H54 (cell line): Measurements from ENCODE around the gene PRPF6.
A peak's percentile ranks its signal among the peaks of the same experiment; 100 is the strongest.

ENCODE experiments used
- DNase-seq: peaks from one replicate; pipeline ENCODE4 v3.0.0; 2011; ENCODE audit warnings: low spot score, mixed read lengths; ENCODE audit not compliant: insufficient read length
- FAIRE-seq: peaks from 3 replicates; lab custom pipeline; 2011; peaks lifted over from hg19 to GRCh38; lab: Jason Lieb, UNC
- POLR2A ChIP-seq: IDR thresholded peaks from 2 replicates; pipeline ENCODE4 v1.6.1; 2011; ENCODE audit warnings: low read depth, mild to moderate bottlenecking, low read length

PRPF6 gene

GRCh38 chr20:64058536-64058935 is 77.6 kb downstream of the PRPF6 start:
- TF ChIP-seq POLR2A = no peak
- DNase-seq (no peak), FAIRE-seq (no peak)

- DNase-seq (no peak), FAIRE-seq (no peak)
- TF ChIP-seq POLR2A = no peak
Observed at GRCh38 chr20:64062276-64062595, 81.3 kb downstream of the PRPF6 start.

- peak; percentile 61 for TF ChIP-seq POLR2A
- DNase-seq (peak; percentile 96), FAIRE-seq (no peak)
Observed at GRCh38 chr20:64062596-64063388, 81.9 kb downstream of the PRPF6 start, which contains the start of gene TCEA2. TCEA2 (plus strand) TSS chr20:64063198; CDS start chr20:64063313, 115 bp downstream.

- TF ChIP-seq POLR2A = 0 out of 2 replicates have a peak, but pooled peaks have one; percentile 10
- DNase-seq = no peak
- FAIRE-seq = no peak
Observed at GRCh38 chr20:64063389-64064144, 82.6 kb downstream of the PRPF6 start.

- FAIRE-seq (no peak), DNase-seq (peak; percentile 97)
- no peak for TF ChIP-seq POLR2A
Observed at GRCh38 chr20:64064145-64064698, 83.3 kb downstream of the PRPF6 start.

- FAIRE-seq (no peak), DNase-seq (no peak)
- TF ChIP-seq POLR2A = no peak
Observed at GRCh38 chr20:64065062-64065973, 84.4 kb downstream of the PRPF6 start.

GRCh38 chr20:64065974-64066343 is 85.0 kb downstream of the PRPF6 start:
- peak; percentile 27; the same call in 1 of the 2 replicates for TF ChIP-seq POLR2A
- FAIRE-seq (peak; percentile 75), DNase-seq (peak; percentile 95)

- TF ChIP-seq POLR2A = no peak
- DNase-seq (no peak), FAIRE-seq (no peak)
Observed at GRCh38 chr20:64067005-64067632, 86.2 kb downstream of the PRPF6 start.

GRCh38 chr20:64067733-64068307 is 86.9 kb downstream of the PRPF6 start:
- no peak for FAIRE-seq
- no peak for DNase-seq

GRCh38 chr20:64068386-64069208 is 87.7 kb downstream of the PRPF6 start:
- DNase-seq = no peak
- no peak for FAIRE-seq
- TF ChIP-seq POLR2A = no peak

More at GRCh38 chr20:64067733-64068307, 86.9 kb downstream of the PRPF6 start:
- TF ChIP-seq POLR2A = no peak

GRCh38 chr20:64069209-64069613 is 88.3 kb downstream of the PRPF6 start:
- no peak for DNase-seq
- FAIRE-seq = no peak
- TF ChIP-seq POLR2A = no peak
